HEK293 (cell line): ENCODE data around the gene APLNR.

Experiments
- CTCF ChIA-PET: fragments of 350-600 bp; formaldehyde crosslinking; extraction: SDS; loops from one replicate; lab custom pipeline; 2021; ENCODE audit warnings: antibody characterized with exemption; lab: Yijun Ruan, JAX
- POLR2A ChIA-PET: fragments of 300-600 bp; formaldehyde crosslinking; extraction: SDS; loops from one replicate; lab custom pipeline; 2020; ENCODE audit warnings: antibody characterized with exemption, inconsistent platforms; lab: Yijun Ruan, JAX
- H3K27ac ChIP-seq: fragments of 200-500 bp; sonication (Bioruptor generic); 2 replicates; pipeline ENCODE4 v1.5.1; 2014; ENCODE audit warnings: low read depth, low read length, control low read depth, inconsistent platforms; ENCODE audit errors: extremely low read depth
- H3K36me3 ChIP-seq, 2 experiments: fragments of 200-500 bp in 1 of 2; sonication (Bioruptor generic) in 1 of 2; 1 replicate in 1 of 2; 2 replicates in 1 of 2; pipeline ENCODE4 v1.5.1; 2014 to 2017; ENCODE audit warnings: inconsistent platforms in 2 of 2, low read length in 2 of 2; ENCODE audit not compliant: control insufficient read depth in 2 of 2, insufficient read depth in 1 of 2
- H3K4me1 ChIP-seq: fragments of 200-500 bp; sonication (Bioruptor generic); 2 replicates; pipeline ENCODE4 v1.5.1; 2014; ENCODE audit warnings: mild to moderate bottlenecking, low read length, inconsistent platforms; ENCODE audit not compliant: control insufficient read depth, insufficient read depth
- H3K4me3 ChIP-seq: 2 replicates; pipeline ENCODE4 v1.5.1; 2011; ENCODE audit warnings: low read depth, mild to moderate bottlenecking, control low read depth, low read length, moderate library complexity
- H3K9me3 ChIP-seq: fragments of 200-500 bp; sonication (Bioruptor generic); 2 replicates; pipeline ENCODE4 v1.5.1; 2014; ENCODE audit warnings: low read depth, low read length, inconsistent platforms; ENCODE audit not compliant: control insufficient read depth, insufficient read depth
- GLIS1 ChIP-seq: fragments of 450-650 bp; formaldehyde crosslinking; IDR thresholded peaks from 2 replicates; pipeline ENCODE4 v1.5.1; 2016; ENCODE audit warnings: missing biosample characterization, missing genetic modification characterization
- MYNN ChIP-seq: fragments of 450-650 bp; formaldehyde crosslinking; IDR thresholded peaks from 2 replicates; pipeline ENCODE4 v1.5.1; 2016; ENCODE audit warnings: missing biosample characterization, missing genetic modification characterization, borderline replicate concordance
- RBAK ChIP-seq: fragments of 450-650 bp; formaldehyde crosslinking; IDR thresholded peaks from 2 replicates; pipeline ENCODE4 v1.5.1; 2016; ENCODE audit warnings: missing biosample characterization, missing genetic modification characterization
- SETDB1 ChIP-seq: IDR thresholded peaks from one replicate; pipeline ENCODE4 v1.6.1; 2017; ENCODE audit warnings: mild to moderate bottlenecking, low read length, moderate library complexity, mixed read lengths; ENCODE audit not compliant: insufficient read length
- ZBTB21 ChIP-seq: fragments of 450-650 bp; formaldehyde crosslinking; IDR thresholded peaks from 2 replicates; pipeline ENCODE4 v1.5.1; 2017; ENCODE audit warnings: missing biosample characterization, missing genetic modification characterization
- ZEB2 ChIP-seq: fragments of 450-650 bp; formaldehyde crosslinking; IDR thresholded peaks from 2 replicates; pipeline ENCODE4 v1.5.1; 2016; ENCODE audit warnings: missing biosample characterization, missing genetic modification characterization
- ZFHX2 ChIP-seq: fragments of 450-650 bp; formaldehyde crosslinking; conservative IDR thresholded peaks from 2 replicates; pipeline ENCODE4 v1.5.1; 2016; ENCODE audit warnings: missing biosample characterization, missing genetic modification characterization
- ZNF157 ChIP-seq: fragments of 450-650 bp; formaldehyde crosslinking; IDR thresholded peaks from 2 replicates; pipeline ENCODE4 v1.5.1; 2016; ENCODE audit warnings: missing biosample characterization, missing genetic modification characterization
- ZNF175 ChIP-seq: fragments of 450-650 bp; formaldehyde crosslinking; IDR thresholded peaks from 2 replicates; pipeline ENCODE4 v1.5.1; 2016; ENCODE audit warnings: missing biosample characterization, missing genetic modification characterization
- ZNF211 ChIP-seq: fragments of 450-650 bp; formaldehyde crosslinking; IDR thresholded peaks from 2 replicates; pipeline ENCODE4 v1.5.1; 2016; ENCODE audit warnings: low read depth, missing biosample characterization, missing genetic modification characterization
- ZNF214 ChIP-seq: fragments of 450-650 bp; formaldehyde crosslinking; IDR thresholded peaks from 2 replicates; pipeline ENCODE4 v1.5.1; 2017; ENCODE audit warnings: missing biosample characterization, mild to moderate bottlenecking, missing genetic modification characterization, borderline replicate concordance
- ZNF292 ChIP-seq: fragments of 450-650 bp; formaldehyde crosslinking; IDR thresholded peaks from 2 replicates; pipeline ENCODE4 v1.5.1; 2016; ENCODE audit warnings: low read depth, missing biosample characterization, missing genetic modification characterization, borderline replicate concordance
- ZNF404 ChIP-seq: fragments of 450-650 bp; formaldehyde crosslinking; IDR thresholded peaks from 2 replicates; pipeline ENCODE4 v1.5.1; 2017; ENCODE audit warnings: missing biosample characterization, missing genetic modification characterization
- ZNF433 ChIP-seq: fragments of 450-650 bp; formaldehyde crosslinking; IDR thresholded peaks from 2 replicates; pipeline ENCODE4 v1.5.1; 2016; ENCODE audit warnings: missing biosample characterization, missing genetic modification characterization, low read depth
- ZNF529 ChIP-seq: fragments of 450-650 bp; formaldehyde crosslinking; IDR thresholded peaks from 2 replicates; pipeline ENCODE4 v1.5.1; 2017; ENCODE audit warnings: missing genetic modification characterization, missing biosample characterization; ENCODE audit not compliant: insufficient replicate concordance
- ZNF530 ChIP-seq: fragments of 450-650 bp; formaldehyde crosslinking; IDR thresholded peaks from 2 replicates; pipeline ENCODE4 v1.5.1; 2016; ENCODE audit warnings: low read depth, missing biosample characterization, missing genetic modification characterization
- ZNF555 ChIP-seq: fragments of 450-650 bp; formaldehyde crosslinking; conservative IDR thresholded peaks from 2 replicates; pipeline ENCODE4 v1.5.1; 2017; ENCODE audit warnings: missing biosample characterization, mild to moderate bottlenecking, missing genetic modification characterization, inconsistent platforms
- ZNF658 ChIP-seq: fragments of 450-650 bp; formaldehyde crosslinking; IDR thresholded peaks from 2 replicates; pipeline ENCODE4; 2016; ENCODE audit warnings: missing biosample characterization, missing genetic modification characterization
- ZNF707 ChIP-seq: fragments of 450-650 bp; formaldehyde crosslinking; IDR thresholded peaks from 2 replicates; pipeline ENCODE4 v1.5.1; 2016; ENCODE audit warnings: missing biosample characterization, missing genetic modification characterization
- TF ChIP-seq, protein P1 (sequence below): fragments of 450-650 bp; formaldehyde crosslinking; IDR thresholded peaks from 2 replicates; pipeline ENCODE4 v1.5.1; 2016; ENCODE audit warnings: missing biosample characterization, missing genetic modification characterization
- TF ChIP-seq, protein P2 (sequence below): fragments of 450-650 bp; formaldehyde crosslinking; IDR thresholded peaks from 2 replicates; pipeline ENCODE4 v1.5.1; 2016; ENCODE audit warnings: missing biosample characterization, missing genetic modification characterization
- TF ChIP-seq, protein P3 (sequence below): fragments of 450-650 bp; formaldehyde crosslinking; IDR thresholded peaks from 2 replicates; pipeline ENCODE4 v1.5.0; 2017; ENCODE audit warnings: missing biosample characterization, missing genetic modification characterization, borderline replicate concordance
- TF ChIP-seq, protein P4 (sequence below): fragments of 450-650 bp; formaldehyde crosslinking; IDR thresholded peaks from 2 replicates; pipeline ENCODE4 v1.5.1; 2016; ENCODE audit warnings: missing biosample characterization, missing genetic modification characterization, borderline replicate concordance
- TF ChIP-seq, protein P5 (sequence below): fragments of 450-650 bp; formaldehyde crosslinking; IDR thresholded peaks from 2 replicates; pipeline ENCODE4 v1.5.1; 2017; ENCODE audit warnings: missing biosample characterization, missing genetic modification characterization

The APLNR gene

DNA sequence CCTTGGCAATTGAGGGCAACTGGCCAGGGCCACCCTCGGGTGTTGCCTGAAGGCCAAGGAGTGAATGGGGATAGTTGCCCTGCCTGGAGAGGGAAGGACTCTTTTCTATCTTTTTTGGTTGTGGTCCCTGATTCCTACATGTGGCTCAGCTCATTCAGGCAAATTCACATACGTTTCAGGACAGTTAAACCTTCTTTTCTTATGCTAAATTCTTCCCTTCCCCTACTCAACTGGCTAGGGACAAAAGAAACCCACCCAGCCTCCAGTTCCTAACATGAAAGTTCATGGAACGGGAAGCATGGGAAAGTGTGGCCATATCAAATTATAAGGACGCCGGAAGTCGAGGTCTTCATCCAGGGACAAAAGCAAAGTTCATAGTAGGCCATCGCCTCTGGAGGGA lies 26.3 kb upstream of the APLNR start (continued):
- TF ChIP-seq ZNF214 (tag by site-specific recombination) (no peak), ZNF175 (tag by site-specific recombination) (no peak), ZNF555 (tag by site-specific recombination) (no peak), ZBTB21 (tag by site-specific recombination) (no peak)
- TF ChIP-seq, protein P1, sequence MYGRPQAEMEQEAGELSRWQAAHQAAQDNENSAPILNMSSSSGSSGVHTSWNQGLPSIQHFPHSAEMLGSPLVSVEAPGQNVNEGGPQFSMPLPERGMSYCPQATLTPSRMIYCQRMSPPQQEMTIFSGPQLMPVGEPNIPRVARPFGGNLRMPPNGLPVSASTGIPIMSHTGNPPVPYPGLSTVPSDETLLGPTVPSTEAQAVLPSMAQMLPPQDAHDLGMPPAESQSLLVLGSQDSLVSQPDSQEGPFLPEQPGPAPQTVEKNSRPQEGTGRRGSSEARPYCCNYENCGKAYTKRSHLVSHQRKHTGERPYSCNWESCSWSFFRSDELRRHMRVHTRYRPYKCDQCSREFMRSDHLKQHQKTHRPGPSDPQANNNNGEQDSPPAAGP, result no peak
- TF ChIP-seq, protein P2, sequence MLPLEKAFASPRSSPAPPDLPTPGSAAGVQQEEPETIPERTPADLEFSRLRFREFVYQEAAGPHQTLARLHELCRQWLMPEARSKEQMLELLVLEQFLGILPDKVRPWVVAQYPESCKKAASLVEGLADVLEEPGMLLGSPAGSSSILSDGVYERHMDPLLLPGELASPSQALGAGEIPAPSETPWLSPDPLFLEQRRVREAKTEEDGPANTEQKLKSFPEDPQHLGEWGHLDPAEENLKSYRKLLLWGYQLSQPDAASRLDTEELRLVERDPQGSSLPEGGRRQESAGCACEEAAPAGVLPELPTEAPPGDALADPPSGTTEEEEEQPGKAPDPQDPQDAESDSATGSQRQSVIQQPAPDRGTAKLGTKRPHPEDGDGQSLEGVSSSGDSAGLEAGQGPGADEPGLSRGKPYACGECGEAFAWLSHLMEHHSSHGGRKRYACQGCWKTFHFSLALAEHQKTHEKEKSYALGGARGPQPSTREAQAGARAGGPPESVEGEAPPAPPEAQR (tag by site-specific recombination), result no peak

DNA sequence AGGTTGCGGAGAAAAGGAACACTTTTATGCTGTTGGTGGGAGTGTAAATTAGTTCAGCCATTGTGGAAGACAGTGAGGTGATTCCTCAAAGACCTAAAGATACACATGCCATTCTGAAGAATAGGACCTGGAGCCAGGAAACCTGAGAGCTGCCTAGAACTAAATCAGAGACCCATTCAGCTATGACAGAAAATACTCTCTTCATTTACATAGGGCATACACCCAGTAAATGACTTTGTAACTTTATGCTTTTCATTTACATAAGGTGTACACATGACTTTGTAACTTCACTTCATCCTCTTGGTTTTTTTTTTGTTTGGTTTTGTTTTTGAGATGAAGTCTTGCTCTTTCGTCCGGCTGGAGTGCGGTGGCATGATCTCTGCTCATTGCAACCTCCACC lies 25.1 kb upstream of the APLNR start:
- ChIA-PET POLR2A (no interaction called here), CTCF (no interaction called here)
- Histone ChIP-seq H3K36me3 (no peaks in the 10 kb centered on the region), H3K4me1 (no peaks in the 10 kb centered on the region), H3K4me3 (no peak overlapping the region), H3K9me3 (no peaks in the 10 kb centered on the region), H3K27ac (no peak overlapping the region)
- TF ChIP-seq, protein P3, sequence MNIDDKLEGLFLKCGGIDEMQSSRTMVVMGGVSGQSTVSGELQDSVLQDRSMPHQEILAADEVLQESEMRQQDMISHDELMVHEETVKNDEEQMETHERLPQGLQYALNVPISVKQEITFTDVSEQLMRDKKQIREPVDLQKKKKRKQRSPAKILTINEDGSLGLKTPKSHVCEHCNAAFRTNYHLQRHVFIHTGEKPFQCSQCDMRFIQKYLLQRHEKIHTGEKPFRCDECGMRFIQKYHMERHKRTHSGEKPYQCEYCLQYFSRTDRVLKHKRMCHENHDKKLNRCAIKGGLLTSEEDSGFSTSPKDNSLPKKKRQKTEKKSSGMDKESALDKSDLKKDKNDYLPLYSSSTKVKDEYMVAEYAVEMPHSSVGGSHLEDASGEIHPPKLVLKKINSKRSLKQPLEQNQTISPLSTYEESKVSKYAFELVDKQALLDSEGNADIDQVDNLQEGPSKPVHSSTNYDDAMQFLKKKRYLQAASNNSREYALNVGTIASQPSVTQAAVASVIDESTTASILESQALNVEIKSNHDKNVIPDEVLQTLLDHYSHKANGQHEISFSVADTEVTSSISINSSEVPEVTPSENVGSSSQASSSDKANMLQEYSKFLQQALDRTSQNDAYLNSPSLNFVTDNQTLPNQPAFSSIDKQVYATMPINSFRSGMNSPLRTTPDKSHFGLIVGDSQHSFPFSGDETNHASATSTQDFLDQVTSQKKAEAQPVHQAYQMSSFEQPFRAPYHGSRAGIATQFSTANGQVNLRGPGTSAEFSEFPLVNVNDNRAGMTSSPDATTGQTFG, result no peak
- TF ChIP-seq, protein P4, sequence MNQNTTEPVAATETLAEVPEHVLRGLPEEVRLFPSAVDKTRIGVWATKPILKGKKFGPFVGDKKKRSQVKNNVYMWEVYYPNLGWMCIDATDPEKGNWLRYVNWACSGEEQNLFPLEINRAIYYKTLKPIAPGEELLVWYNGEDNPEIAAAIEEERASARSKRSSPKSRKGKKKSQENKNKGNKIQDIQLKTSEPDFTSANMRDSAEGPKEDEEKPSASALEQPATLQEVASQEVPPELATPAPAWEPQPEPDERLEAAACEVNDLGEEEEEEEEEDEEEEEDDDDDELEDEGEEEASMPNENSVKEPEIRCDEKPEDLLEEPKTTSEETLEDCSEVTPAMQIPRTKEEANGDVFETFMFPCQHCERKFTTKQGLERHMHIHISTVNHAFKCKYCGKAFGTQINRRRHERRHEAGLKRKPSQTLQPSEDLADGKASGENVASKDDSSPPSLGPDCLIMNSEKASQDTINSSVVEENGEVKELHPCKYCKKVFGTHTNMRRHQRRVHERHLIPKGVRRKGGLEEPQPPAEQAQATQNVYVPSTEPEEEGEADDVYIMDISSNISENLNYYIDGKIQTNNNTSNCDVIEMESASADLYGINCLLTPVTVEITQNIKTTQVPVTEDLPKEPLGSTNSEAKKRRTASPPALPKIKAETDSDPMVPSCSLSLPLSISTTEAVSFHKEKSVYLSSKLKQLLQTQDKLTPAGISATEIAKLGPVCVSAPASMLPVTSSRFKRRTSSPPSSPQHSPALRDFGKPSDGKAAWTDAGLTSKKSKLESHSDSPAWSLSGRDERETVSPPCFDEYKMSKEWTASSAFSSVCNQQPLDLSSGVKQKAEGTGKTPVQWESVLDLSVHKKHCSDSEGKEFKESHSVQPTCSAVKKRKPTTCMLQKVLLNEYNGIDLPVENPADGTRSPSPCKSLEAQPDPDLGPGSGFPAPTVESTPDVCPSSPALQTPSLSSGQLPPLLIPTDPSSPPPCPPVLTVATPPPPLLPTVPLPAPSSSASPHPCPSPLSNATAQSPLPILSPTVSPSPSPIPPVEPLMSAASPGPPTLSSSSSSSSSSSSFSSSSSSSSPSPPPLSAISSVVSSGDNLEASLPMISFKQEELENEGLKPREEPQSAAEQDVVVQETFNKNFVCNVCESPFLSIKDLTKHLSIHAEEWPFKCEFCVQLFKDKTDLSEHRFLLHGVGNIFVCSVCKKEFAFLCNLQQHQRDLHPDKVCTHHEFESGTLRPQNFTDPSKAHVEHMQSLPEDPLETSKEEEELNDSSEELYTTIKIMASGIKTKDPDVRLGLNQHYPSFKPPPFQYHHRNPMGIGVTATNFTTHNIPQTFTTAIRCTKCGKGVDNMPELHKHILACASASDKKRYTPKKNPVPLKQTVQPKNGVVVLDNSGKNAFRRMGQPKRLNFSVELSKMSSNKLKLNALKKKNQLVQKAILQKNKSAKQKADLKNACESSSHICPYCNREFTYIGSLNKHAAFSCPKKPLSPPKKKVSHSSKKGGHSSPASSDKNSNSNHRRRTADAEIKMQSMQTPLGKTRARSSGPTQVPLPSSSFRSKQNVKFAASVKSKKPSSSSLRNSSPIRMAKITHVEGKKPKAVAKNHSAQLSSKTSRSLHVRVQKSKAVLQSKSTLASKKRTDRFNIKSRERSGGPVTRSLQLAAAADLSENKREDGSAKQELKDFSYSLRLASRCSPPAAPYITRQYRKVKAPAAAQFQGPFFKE (tag by site-specific recombination), result no peak
- TF ChIP-seq ZNF433 (tag by site-specific recombination) (no peak), ZNF530 (tag by site-specific recombination) (no peak), RBAK (tag by site-specific recombination) (no peak), ZNF404 (tag by site-specific recombination) (no peak), ZFHX2 (no peak), ZNF658 (tag by site-specific recombination) (no peak), ZNF707 (tag by site-specific recombination) (no peak), ZNF292 (no peak), GLIS1 (tag by site-specific recombination) (no peak), ZNF157 (tag by site-specific recombination) (no peak), ZNF529 (tag by site-specific recombination) (no peak), SETDB1 (no peak), ZEB2 (no peak), ZNF211 (no peak), MYNN (tag by site-specific recombination) (no peak)
- TF ChIP-seq, protein P5, sequence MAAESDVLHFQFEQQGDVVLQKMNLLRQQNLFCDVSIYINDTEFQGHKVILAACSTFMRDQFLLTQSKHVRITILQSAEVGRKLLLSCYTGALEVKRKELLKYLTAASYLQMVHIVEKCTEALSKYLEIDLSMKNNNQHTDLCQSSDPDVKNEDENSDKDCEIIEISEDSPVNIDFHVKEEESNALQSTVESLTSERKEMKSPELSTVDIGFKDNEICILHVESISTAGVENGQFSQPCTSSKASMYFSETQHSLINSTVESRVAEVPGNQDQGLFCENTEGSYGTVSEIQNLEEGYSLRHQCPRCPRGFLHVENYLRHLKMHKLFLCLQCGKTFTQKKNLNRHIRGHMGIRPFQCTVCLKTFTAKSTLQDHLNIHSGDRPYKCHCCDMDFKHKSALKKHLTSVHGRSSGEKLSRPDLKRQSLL (tag by site-specific recombination), result no peak
